RWPE2 (cell line): ENCODE data around the gene TFF1.

ENCODE experiments used
- ATAC-seq: fragments of 200-7000 bp; cut with Tn5 transposase; 3 replicates; pipeline ENCODE4 v1.9.1; 2021; ENCODE audit warnings: low read depth
- DNase-seq: peaks from one replicate; pipeline ENCODE4 v3.0.0-alpha.2; 2020; ENCODE audit warnings: low spot score
- H3K27ac ChIP-seq: fragments of 450-650 bp; 2 replicates; pipeline ENCODE4 v1.5.1; 2017; ENCODE audit warnings: mild to moderate bottlenecking; ENCODE audit not compliant: poor library complexity, severe bottlenecking
- H3K27me3 ChIP-seq: fragments of 250-450 bp; sonication (Bioruptor Pico); 2 replicates; pipeline ENCODE4 v1.5.1; 2021; ENCODE audit warnings: mild to moderate bottlenecking, moderate library complexity; ENCODE audit not compliant: insufficient read depth, poor library complexity, severe bottlenecking
- H3K36me3 ChIP-seq: fragments of 250-450 bp; sonication (Bioruptor Pico); 2 replicates; pipeline ENCODE4 v1.5.1; 2020; ENCODE audit warnings: low read depth, mild to moderate bottlenecking, moderate library complexity
- H3K4me1 ChIP-seq: fragments of 250-450 bp; sonication (Bioruptor Pico); 2 replicates; pipeline ENCODE4 v1.5.1; 2021; ENCODE audit warnings: mild to moderate bottlenecking, moderate library complexity; ENCODE audit not compliant: insufficient read depth, poor library complexity, severe bottlenecking
- H3K4me3 ChIP-seq: fragments of 250-450 bp; sonication (Bioruptor Pico); 2 replicates; pipeline ENCODE4 v1.5.1; 2021; ENCODE audit warnings: mild to moderate bottlenecking, moderate library complexity; ENCODE audit not compliant: severe bottlenecking
- H3K9me3 ChIP-seq: fragments of 250-450 bp; sonication (Bioruptor Pico); 2 replicates; pipeline ENCODE4 v1.5.1; 2021; ENCODE audit warnings: mild to moderate bottlenecking, moderate library complexity; ENCODE audit not compliant: severe bottlenecking
- CTCF ChIP-seq: fragments of 450-650 bp; IDR thresholded peaks from one replicate; pipeline ENCODE4 v1.5.1; 2017; ENCODE audit warnings: mild to moderate bottlenecking, moderate library complexity; ENCODE audit not compliant: poor library complexity, severe bottlenecking

The TFF1 gene

DNA sequence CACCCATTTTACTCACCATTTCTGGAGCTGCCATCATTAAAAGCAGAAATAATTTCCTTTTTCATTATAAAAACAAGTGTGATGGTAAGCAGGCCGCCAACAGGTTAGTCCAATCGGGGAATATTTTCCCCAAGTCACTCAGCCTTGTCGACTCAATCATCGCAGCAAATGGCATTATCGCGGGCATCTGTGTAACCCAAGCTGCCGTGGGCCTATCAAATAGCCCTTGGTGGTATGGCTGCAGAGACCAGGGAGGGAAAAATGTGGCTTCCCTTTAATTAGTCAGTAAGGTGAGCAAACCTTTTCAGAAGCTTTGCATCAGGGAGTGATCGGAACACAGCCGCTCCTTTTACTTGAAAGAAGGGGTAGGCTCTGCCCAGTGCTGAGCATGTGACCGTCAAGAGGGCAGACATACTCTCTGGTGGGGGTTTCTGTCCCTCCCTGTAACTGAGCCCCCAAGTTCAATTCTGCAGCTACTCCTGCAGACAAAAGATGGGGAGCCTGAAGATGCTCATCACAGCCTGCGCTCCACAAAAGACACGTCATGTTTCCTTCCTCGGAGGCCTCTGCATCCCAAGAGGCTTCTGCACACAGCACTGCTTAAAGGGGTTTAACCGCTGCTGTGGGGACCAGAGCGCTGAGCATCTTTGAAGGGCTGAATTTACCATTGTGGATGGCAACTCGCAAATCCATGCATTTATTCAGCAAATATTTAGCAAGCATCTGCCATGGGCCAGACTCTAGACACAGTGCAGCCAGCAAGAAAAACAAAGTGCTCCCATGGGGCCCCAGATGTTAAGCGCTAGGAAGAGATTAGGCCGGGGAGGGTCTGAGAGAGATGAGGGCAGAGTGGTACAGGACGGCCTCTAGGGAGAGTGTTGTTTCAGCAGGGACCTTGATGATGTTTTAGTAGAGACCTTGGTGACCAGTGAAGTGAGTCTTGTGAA lies 30.7 kb upstream of the TFF1 start:
- no peak for TF ChIP-seq CTCF
- H3K27ac ChIP-seq, result no peak overlapping the region
- no peak for DNase-seq
- no peaks in the 10 kb centered on the region for H3K36me3 ChIP-seq
- peaks cover 10% of the 10 kb centered on the region for H3K4me1 ChIP-seq
- H3K27me3 ChIP-seq, result no peaks in the 10 kb centered on the region
- H3K9me3 ChIP-seq, result no peaks in the 10 kb centered on the region
- no peak overlapping the region for H3K4me3 ChIP-seq
- ATAC-seq, result no peak

DNA sequence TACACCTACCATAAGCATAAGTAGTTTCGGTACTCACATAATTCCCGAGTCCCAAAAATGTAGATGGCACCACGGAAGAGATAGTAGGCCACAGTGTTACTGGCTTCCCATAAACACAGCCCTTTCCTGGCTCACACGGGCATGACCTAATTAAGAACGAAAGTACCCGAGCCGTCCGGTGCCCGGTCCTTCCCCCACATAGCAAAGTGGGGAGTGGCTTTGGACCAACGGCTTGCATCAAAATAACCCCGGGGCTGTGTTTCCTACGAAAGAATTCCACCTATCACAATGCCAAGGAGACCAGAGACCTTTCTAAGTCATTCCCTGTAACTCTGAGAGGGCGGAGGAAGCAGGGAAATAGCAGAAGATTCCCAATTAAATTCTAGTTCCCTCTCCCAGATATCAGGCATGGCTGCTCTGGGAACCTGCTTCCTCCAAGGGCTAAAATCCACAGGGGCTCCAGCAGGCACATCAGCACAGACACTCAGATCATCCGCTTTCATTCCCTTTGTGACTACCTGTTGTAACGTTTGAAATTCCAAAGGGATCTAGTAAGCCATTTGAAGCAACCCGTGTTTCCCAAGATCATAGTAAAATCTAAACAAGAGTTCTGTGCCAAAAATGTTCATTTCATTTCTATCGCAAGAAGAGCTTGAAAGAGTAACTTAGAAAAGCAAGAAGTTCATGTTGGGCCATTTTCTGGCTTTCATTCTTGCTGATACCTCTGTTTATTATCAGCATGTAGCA lies 29.7 kb upstream of the TFF1 start, which contains the start of gene TMPRSS3:
Gene TMPRSS3, minus strand, starts transcription at position 148 of the 747 bp plus-strand sequence. CDS start 635 bp downstream, outside the sequence.
- Histone ChIP-seq H3K9me3 (no peaks in the 10 kb centered on the region), H3K27me3 (no peaks in the 10 kb centered on the region), H3K27ac (no peak within 1 kb of the TSS), H3K4me1 (peaks cover 10% of the 10 kb centered on the region), H3K36me3 (no peaks in the 10 kb centered on the region), H3K4me3 (no peak within 1 kb of the TSS)
- DNase-seq, result no peak
- no peak for TF ChIP-seq CTCF
- ATAC-seq, result peak; percentile 82

- DNase-seq (no peak), ATAC-seq (no peak)
- H3K4me1 ChIP-seq, result peaks cover 8% of the 10 kb centered on the region
- no peaks in the 10 kb centered on the region for H3K27me3 ChIP-seq
- H3K36me3 ChIP-seq, result no peaks in the 10 kb centered on the region
- no peaks in the 10 kb centered on the region for H3K9me3 ChIP-seq
- H3K27ac ChIP-seq, result no peak overlapping the region
- no peak overlapping the region for H3K4me3 ChIP-seq
- TF ChIP-seq CTCF, result no peak
These were observed 29.0 kb upstream of the TFF1 start for GRCh38 chr21:42395302-42395701.

GRCh38 chr21:42393443-42393950 lies 27.2 kb upstream of the TFF1 start:
- Histone ChIP-seq H3K9me3 (no peaks in the 10 kb centered on the region), H3K27ac (no peak overlapping the region), H3K36me3 (no peaks in the 10 kb centered on the region), H3K4me3 (no peak overlapping the region), H3K4me1 (peaks cover 8% of the 10 kb centered on the region), H3K27me3 (no peaks in the 10 kb centered on the region)
- ATAC-seq, result no peak
- no peak for TF ChIP-seq CTCF
- no peak for DNase-seq
